Activated T-helper 17 cell treated with anti-CD3 and anti-CD28 coated beads, Interleukin-2, amount 50 U/mL, for 72 hours (primary cell): ENCODE results near the gene ACTA1. TPM values are rescaled to one million over a fixed set of nuclear protein-coding genes. Genes with fewer than 3 reads are reported as not detected.
A peak's percentile ranks its signal among the peaks of the same experiment; 100 is the strongest.
"Not testable (repeated sequence)": the region's sequence is repeated elsewhere in the genome, so short reads cannot be mapped to it uniquely, and the experiment has no call there.

ENCODE experiments used
- ATAC-seq: fragments of 150-1000 bp; cut with Tn5 transposase; replicated peaks from 2 replicates; pipeline ENCODE4 v1.10.0; 2021; ENCODE audit warnings: mild to moderate bottlenecking, moderate library complexity
- H3K27ac Mint-ChIP-seq: one replicate; pipeline ENCODE4 v1.8.0; 2022; ENCODE audit warnings: mixed read lengths
- H3K27me3 Mint-ChIP-seq: one replicate; pipeline ENCODE4 v1.8.0; 2022; ENCODE audit warnings: mixed read lengths
- H3K36me3 Mint-ChIP-seq: one replicate; pipeline ENCODE4 v1.8.0; 2022; ENCODE audit warnings: low read depth, mild to moderate bottlenecking, mixed read lengths
- H3K4me1 Mint-ChIP-seq: one replicate; pipeline ENCODE4 v1.8.0; 2022; ENCODE audit warnings: mixed read lengths
- H3K4me3 Mint-ChIP-seq: one replicate; pipeline ENCODE4 v1.8.0; 2022; ENCODE audit warnings: mild to moderate bottlenecking, mixed read lengths
- H3K9me3 Mint-ChIP-seq: one replicate; pipeline ENCODE4 v1.8.0; 2022; ENCODE audit warnings: mixed read lengths
- total RNA-seq, 2 donors: library from RNA; stranded (reverse); gene quantifications; one replicate each; pipeline ENCODE4 v1.2.3, GENCODE V29; 2022

The ACTA1 gene
- total RNA-seq, 2 donors from 2014 or later = not detected

- H3K9me3 Mint-ChIP-seq = no peaks in the 10 kb centered on the region
- peaks cover 8% of the 10 kb centered on the region for H3K36me3 Mint-ChIP-seq
- peak overlapping the region; percentile 79 for H3K4me3 Mint-ChIP-seq
- peaks cover 9% of the 10 kb centered on the region for H3K4me1 Mint-ChIP-seq
- ATAC-seq = no peak
- H3K27ac Mint-ChIP-seq = no peak overlapping the region
- peaks cover 52% of the 10 kb centered on the region for H3K27me3 Mint-ChIP-seq
Measured at GRCh38 chr1:229431284-229432115, 2.4 kb downstream of the ACTA1 start.

DNA sequence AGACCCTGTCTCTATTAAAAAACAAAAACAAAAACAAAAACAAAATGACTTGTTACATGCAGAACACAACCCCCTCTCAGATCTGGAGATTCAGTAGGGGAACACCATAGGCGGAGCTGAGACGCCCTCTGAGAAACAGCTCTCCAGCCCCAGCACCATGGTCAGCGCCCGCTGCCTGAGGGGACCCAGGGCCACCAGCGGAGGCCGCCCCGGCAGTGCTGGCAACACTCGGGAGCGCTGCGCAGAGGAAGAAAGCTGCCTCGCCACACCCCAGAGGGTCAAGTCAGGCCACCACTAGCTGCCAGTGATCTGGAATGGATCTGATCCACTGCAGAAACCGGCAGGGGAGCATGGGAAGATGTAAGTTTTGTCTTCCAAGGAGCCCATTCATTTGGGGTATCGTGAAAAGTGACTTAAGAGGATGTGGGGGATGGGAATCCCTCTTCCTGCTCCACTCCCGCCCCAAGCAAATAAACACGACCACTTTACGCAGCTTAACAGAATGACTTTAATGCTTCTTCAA lies 3.1 kb downstream of the ACTA1 start:
- H3K27me3 Mint-ChIP-seq = peaks cover 57% of the 10 kb centered on the region
- ATAC-seq = no peak
- no peaks in the 10 kb centered on the region for H3K9me3 Mint-ChIP-seq
- H3K36me3 Mint-ChIP-seq = peaks cover 8% of the 10 kb centered on the region
- peak overlapping the region; percentile 79 for H3K4me3 Mint-ChIP-seq
- H3K4me1 Mint-ChIP-seq = peaks cover 9% of the 10 kb centered on the region
- H3K27ac Mint-ChIP-seq = no peak overlapping the region

DNA sequence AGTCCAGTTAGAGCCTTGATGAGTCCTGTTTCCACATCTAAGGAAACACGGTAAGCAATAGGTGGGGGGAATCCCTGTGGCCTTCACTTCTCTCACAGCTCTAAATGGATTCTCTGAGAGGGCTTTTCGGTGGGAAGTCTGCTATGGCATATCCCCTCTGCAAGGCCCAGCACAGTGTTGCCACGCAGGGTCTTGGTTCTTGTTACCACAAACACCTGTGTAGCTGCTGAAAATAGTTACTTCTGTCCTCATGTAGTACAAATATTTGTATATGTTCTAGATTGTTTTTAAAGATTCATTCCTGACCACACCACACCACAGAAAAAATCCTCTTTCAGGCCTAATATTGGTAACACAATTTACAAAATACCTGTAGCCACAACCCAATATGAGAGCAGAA lies 5.6 kb downstream of the ACTA1 start:
- peaks cover 8% of the 10 kb centered on the region for H3K36me3 Mint-ChIP-seq
- peaks cover 55% of the 10 kb centered on the region for H3K27me3 Mint-ChIP-seq
- no peak overlapping the region for H3K4me3 Mint-ChIP-seq
- ATAC-seq = no peak
- no peak overlapping the region for H3K27ac Mint-ChIP-seq
- peaks cover 3% of the 10 kb centered on the region for H3K9me3 Mint-ChIP-seq
- H3K4me1 Mint-ChIP-seq = peaks cover 9% of the 10 kb centered on the region

DNA sequence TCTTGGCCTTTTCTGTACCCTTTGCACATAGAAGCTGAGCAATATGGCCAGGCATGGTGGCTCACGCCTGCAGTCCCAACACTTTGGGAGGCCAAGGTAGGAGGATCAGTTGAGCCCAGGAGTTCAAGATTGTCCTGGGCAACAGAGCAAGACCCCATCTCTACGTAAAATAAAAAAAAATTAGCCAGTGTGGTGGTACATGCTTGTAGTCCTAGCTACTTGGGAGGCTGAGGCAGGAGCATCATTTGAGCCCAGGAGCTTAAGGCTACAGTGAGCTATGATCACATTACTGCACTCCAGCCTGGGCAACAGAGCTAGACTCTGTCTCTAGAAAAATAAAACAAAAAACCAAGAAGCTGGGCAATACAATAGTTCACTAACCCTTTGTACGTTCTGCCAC lies 6.3 kb downstream of the ACTA1 start:
- ATAC-seq = no peak
- no peak overlapping the region for H3K27ac Mint-ChIP-seq
- peaks cover 8% of the 10 kb centered on the region for H3K36me3 Mint-ChIP-seq
- peaks cover 3% of the 10 kb centered on the region for H3K9me3 Mint-ChIP-seq
- H3K27me3 Mint-ChIP-seq = peaks cover 58% of the 10 kb centered on the region
- no peak overlapping the region for H3K4me3 Mint-ChIP-seq
- peaks cover 9% of the 10 kb centered on the region for H3K4me1 Mint-ChIP-seq

DNA sequence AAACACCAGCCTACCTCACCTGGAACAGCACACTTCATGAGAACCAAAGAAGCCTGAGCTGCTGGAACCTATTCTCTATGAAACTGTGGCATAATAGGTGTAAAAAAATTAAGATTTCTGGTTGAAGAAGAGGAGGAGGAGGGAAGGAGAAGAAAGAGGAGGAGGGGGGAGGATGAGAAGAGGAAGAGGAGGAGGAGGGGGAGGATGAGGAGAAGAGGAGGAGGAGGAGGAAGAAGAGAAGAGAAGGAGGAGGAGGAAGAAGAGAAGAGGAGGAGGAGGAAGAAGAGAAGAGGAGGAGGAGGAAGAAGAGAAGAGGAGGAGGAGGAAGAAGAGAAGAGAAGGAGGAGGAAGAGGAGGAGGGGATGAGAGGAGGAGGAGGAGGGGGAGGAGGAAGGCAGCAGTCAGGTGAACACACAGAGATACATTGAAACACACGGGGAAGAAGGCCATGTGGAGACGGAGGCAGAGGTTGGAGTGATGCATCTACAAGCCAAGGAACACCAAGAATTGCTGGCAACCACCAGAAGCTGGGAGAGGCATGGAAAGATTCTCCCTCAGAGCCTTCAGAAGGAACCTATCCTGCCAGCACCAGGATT lies 8.2 kb downstream of the ACTA1 start:
- no peak for ATAC-seq

GRCh38 chr1:229420765-229421164 lies 13.1 kb downstream of the ACTA1 start:
- Mint-ChIP-seq H3K4me3 (no peak overlapping the region), H3K9me3 (peaks cover 3% of the 10 kb centered on the region), H3K27ac (no peak overlapping the region), H3K36me3 (no peaks in the 10 kb centered on the region), H3K27me3 (peaks cover 23% of the 10 kb centered on the region), H3K4me1 (no peaks in the 10 kb centered on the region)
- ATAC-seq = no peak

More for the DNA sequence above, 8.2 kb downstream of the ACTA1 start:
- no peaks in the 10 kb centered on the region for H3K36me3 Mint-ChIP-seq
- peaks cover 3% of the 10 kb centered on the region for H3K9me3 Mint-ChIP-seq
- H3K4me1 Mint-ChIP-seq = no peaks in the 10 kb centered on the region
- no peak overlapping the region for H3K4me3 Mint-ChIP-seq
- peaks cover 49% of the 10 kb centered on the region for H3K27me3 Mint-ChIP-seq
- H3K27ac Mint-ChIP-seq = no peak overlapping the region

DNA sequence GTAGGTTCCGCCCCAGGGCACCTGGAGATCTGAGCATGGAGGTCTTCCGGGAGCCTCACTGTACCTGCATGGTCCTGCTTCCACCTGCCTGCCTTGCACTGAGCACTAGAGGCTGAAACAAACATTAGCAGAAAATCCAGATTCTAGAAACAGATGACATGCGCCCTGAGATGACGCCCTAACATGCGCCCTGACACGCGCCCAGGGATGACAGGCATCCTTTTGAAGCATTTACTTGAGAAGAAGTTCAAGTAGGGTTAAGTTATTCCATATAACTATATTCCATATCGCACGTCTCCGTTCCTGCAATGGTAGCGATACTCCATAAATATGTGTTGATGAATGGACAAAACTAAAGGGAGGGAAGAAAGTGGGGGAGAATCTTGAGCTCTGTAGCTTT lies 13.7 kb downstream of the ACTA1 start:
- peaks cover 19% of the 10 kb centered on the region for H3K27me3 Mint-ChIP-seq
- no peak for ATAC-seq
- H3K4me3 Mint-ChIP-seq = no peak overlapping the region
- no peaks in the 10 kb centered on the region for H3K4me1 Mint-ChIP-seq
- no peak overlapping the region for H3K27ac Mint-ChIP-seq
- no peaks in the 10 kb centered on the region for H3K36me3 Mint-ChIP-seq
- peaks cover 3% of the 10 kb centered on the region for H3K9me3 Mint-ChIP-seq

DNA sequence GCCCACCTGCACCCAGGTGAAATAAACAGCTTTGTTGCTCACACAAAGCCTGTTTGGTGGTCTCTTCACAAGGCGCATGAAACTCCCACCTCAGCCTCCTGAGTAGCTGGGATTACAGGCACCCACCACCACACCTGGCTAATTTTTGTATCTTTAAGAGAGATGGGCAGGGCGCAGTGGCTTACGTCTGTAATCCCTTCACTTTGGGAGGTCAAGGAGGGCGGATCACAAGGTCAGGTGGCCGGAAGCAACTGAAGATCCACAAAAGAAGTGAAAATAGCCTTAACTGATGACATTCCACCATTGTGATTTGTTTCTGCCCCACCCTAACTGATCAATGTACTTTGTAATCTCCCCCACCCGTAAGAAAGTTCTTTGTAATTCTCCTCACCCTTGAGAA lies 15.3 kb downstream of the ACTA1 start:
- not testable (repeated sequence) for H3K4me3 Mint-ChIP-seq, H3K9me3 Mint-ChIP-seq, H3K36me3 Mint-ChIP-seq, ATAC-seq, H3K4me1 Mint-ChIP-seq, H3K27ac Mint-ChIP-seq
- peaks cover 18% of the 10 kb centered on the region for H3K27me3 Mint-ChIP-seq

DNA sequence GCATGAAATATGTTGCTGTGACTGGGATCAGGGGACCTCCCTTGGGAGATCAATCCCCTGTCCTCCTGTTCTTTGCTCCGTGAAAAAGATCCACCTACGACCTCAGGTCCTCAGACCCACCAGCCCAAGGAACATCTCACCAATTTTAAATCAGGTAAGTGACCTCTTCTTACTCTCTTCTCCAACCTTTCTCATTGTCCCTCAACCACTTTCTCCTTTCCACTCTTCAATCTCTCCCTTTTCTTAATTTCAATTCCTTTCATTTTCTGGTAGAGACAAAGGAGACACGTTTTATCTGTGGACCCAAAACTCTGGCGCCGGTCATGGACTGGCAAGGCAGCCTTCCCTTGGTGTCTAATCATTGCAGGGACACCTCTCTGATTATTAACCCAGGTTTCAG lies 21.1 kb downstream of the ACTA1 start:
- not testable (repeated sequence) for ATAC-seq, H3K4me1 Mint-ChIP-seq, H3K4me3 Mint-ChIP-seq, H3K9me3 Mint-ChIP-seq, H3K27ac Mint-ChIP-seq, H3K36me3 Mint-ChIP-seq
- H3K27me3 Mint-ChIP-seq = peaks cover 36% of the 10 kb centered on the region

GRCh38 chr1:229412056-229412455 lies 21.8 kb downstream of the ACTA1 start:
- peaks cover 39% of the 10 kb centered on the region for H3K27me3 Mint-ChIP-seq
- no peaks in the 10 kb centered on the region for H3K9me3 Mint-ChIP-seq
- ATAC-seq = no peak
- H3K4me1 Mint-ChIP-seq = peaks cover 6% of the 10 kb centered on the region
- H3K27ac Mint-ChIP-seq = no peak overlapping the region
- H3K36me3 Mint-ChIP-seq = no peaks in the 10 kb centered on the region
- no peak overlapping the region for H3K4me3 Mint-ChIP-seq

GRCh38 chr1:229411434-229412055 lies 22.3 kb downstream of the ACTA1 start:
- H3K4me3 Mint-ChIP-seq = no peak overlapping the region
- peaks cover 6% of the 10 kb centered on the region for H3K4me1 Mint-ChIP-seq
- no peaks in the 10 kb centered on the region for H3K9me3 Mint-ChIP-seq
- no peaks in the 10 kb centered on the region for H3K36me3 Mint-ChIP-seq
- ATAC-seq = no peak
- H3K27ac Mint-ChIP-seq = no peak overlapping the region
- peaks cover 44% of the 10 kb centered on the region for H3K27me3 Mint-ChIP-seq

- no peak overlapping the region for H3K27ac Mint-ChIP-seq
- H3K36me3 Mint-ChIP-seq = no peaks in the 10 kb centered on the region
- peaks cover 45% of the 10 kb centered on the region for H3K27me3 Mint-ChIP-seq
- peak; percentile 72 for ATAC-seq
- H3K4me3 Mint-ChIP-seq = no peak overlapping the region
- peaks cover 6% of the 10 kb centered on the region for H3K4me1 Mint-ChIP-seq
- H3K9me3 Mint-ChIP-seq = no peaks in the 10 kb centered on the region
Measured at GRCh38 chr1:229410692-229411433, 23.0 kb downstream of the ACTA1 start.

DNA sequence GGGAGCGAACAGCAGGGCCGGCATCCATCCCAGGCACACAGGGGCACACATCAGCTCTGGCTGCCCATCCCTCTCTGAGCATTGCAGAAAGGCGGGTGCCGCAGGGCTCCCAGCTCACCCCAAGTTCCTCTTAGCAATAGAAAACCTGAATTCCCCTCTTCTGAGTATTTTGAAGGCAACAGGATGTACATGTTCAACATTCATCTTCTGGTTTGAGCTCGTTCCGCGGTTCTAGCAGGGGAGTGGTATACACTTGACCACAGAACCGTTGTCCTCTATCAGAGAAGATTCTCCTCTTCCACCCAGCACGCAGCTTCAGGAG lies 23.6 kb downstream of the ACTA1 start:
- no peak for ATAC-seq
- Mint-ChIP-seq H3K4me3 (no peak overlapping the region), H3K27ac (no peak overlapping the region), H3K9me3 (no peaks in the 10 kb centered on the region), H3K27me3 (peaks cover 50% of the 10 kb centered on the region), H3K36me3 (no peaks in the 10 kb centered on the region), H3K4me1 (peaks cover 6% of the 10 kb centered on the region)

GRCh38 chr1:229409616-229410369 lies 24.1 kb downstream of the ACTA1 start:
- Mint-ChIP-seq H3K27me3 (peaks cover 53% of the 10 kb centered on the region), H3K27ac (no peak overlapping the region), H3K4me1 (peaks cover 6% of the 10 kb centered on the region), H3K4me3 (no peak overlapping the region), H3K36me3 (no peaks in the 10 kb centered on the region), H3K9me3 (no peaks in the 10 kb centered on the region)
- no peak for ATAC-seq
